A549 (cell line): Measurements from ENCODE around the gene ENTPD7. TPM values are rescaled to one million over a fixed set of nuclear protein-coding genes. Genes with fewer than 3 reads are reported as not detected.

Experiments used
- ATAC-seq, 2 experiments: fragments of 200-7000 bp in 1 of 2; fragments of >200 bp in 1 of 2; cut with Nextera tagmentation in 1 of 2; cut with Tn5 transposase in 1 of 2; 3 replicates each; pipeline versions ENCODE4 v1.8.0 to v1.9.1; 2018 to 2020; ENCODE audit warnings: mild to moderate bottlenecking in 1 of 2, moderate library complexity in 1 of 2
- CTCF ChIA-PET: fragments of 300-600 bp; sonication (Branson Sonifier 250); formaldehyde crosslinking; extraction: SDS; loops from one replicate; lab custom pipeline; 2021; ENCODE audit warnings: antibody characterized with exemption, inconsistent platforms; lab: Yijun Ruan, JAX
- POLR2A ChIA-PET: fragments of 350-600 bp; formaldehyde crosslinking; extraction: SDS; loops from one replicate; lab custom pipeline; 2021; ENCODE audit warnings: antibody characterized with exemption, inconsistent platforms; lab: Yijun Ruan, JAX
- DNase-seq, 2 experiments: peaks; one replicate each; pipeline versions ENCODE4 v3.0.0 to v3.0.0-alpha.2; 2011 to 2016; ENCODE audit warnings: low read depth in 1 of 2, low spot score in 1 of 2
- FAIRE-seq: peaks from 2 replicates; lab custom pipeline; 2011; peaks lifted over from hg19 to GRCh38; lab: Jason Lieb, UNC
- H3K27ac ChIP-seq, 2 experiments: fragments of >200 bp; sonication (Bioruptor Twin); formaldehyde crosslinking; 3 replicates each; pipeline ENCODE4 v1.5.1; 2016 to 2017
- H3K4me1 ChIP-seq: fragments of >200 bp; sonication (Bioruptor Twin); formaldehyde crosslinking; 3 replicates; pipeline ENCODE4 v1.6.1; 2016
- H3K4me2 ChIP-seq: fragments of >200 bp; sonication (Bioruptor Twin); formaldehyde crosslinking; 3 replicates; pipeline ENCODE4 v1.6.1; 2016
- H3K4me3 ChIP-seq: fragments of >200 bp; sonication (Bioruptor Twin); formaldehyde crosslinking; 3 replicates; pipeline ENCODE4 v1.5.1; 2016
- H3K9me3 ChIP-seq: fragments of >200 bp; sonication (Bioruptor Twin); formaldehyde crosslinking; 3 replicates; pipeline ENCODE4 v1.6.1; 2016
- CBX8 ChIP-seq: fragments of 200-600 bp; sonication (generic); IDR thresholded peaks from 2 replicates; pipeline ENCODE4 v1.6.1; 2016
- CEBPB ChIP-seq, 2 experiments: fragments of >200 bp in 1 of 2; sonication (Bioruptor Twin) in 1 of 2; formaldehyde crosslinking in 1 of 2; IDR thresholded peaks; 2 replicates each; pipeline ENCODE4 v1.6.1; 2012 to 2016
- E2F6 ChIP-seq: IDR thresholded peaks from 2 replicates; pipeline ENCODE4 v1.6.1; 2012; ENCODE audit warnings: low read depth, borderline replicate concordance
- EHF ChIP-seq: fragments of 250-450 bp; sonication (Bioruptor Pico); IDR thresholded peaks from 2 replicates; pipeline ENCODE4 v1.5.0; 2020; ENCODE audit warnings: mild to moderate bottlenecking
- EHMT2 ChIP-seq: fragments of 200-600 bp; sonication (generic); IDR thresholded peaks from 2 replicates; pipeline ENCODE4 v1.6.1; 2016; ENCODE audit warnings: antibody characterized with exemption, low read depth, mild to moderate bottlenecking, moderate library complexity
- ELK1 ChIP-seq: fragments of 150-350 bp; IDR thresholded peaks from 2 replicates; pipeline ENCODE4 v1.6.1; 2014; ENCODE audit warnings: low read depth, mild to moderate bottlenecking, low read length
- ESRRA ChIP-seq: fragments of 150-350 bp; IDR thresholded peaks from 2 replicates; pipeline ENCODE4 v1.6.1; 2014; ENCODE audit warnings: mild to moderate bottlenecking, low read length, borderline replicate concordance
- HDAC2 ChIP-seq: fragments of 200-600 bp; sonication (generic); IDR thresholded peaks from 2 replicates; pipeline ENCODE4 v1.6.1; 2016
- HES2 ChIP-seq: fragments of >200 bp; sonication (Bioruptor Twin); formaldehyde crosslinking; IDR thresholded peaks from 2 replicates; pipeline ENCODE4 v1.6.1; 2016
- HMGXB4 ChIP-seq: fragments of 250-450 bp; sonication (Bioruptor Pico); IDR thresholded peaks from 2 replicates; pipeline ENCODE4 v1.5.0; 2021; ENCODE audit warnings: mild to moderate bottlenecking, moderate library complexity, borderline replicate concordance
- HOXA7 ChIP-seq: fragments of 250-450 bp; sonication (Bioruptor Pico); IDR thresholded peaks from 2 replicates; pipeline ENCODE4 v1.5.0; 2020; ENCODE audit warnings: mild to moderate bottlenecking, moderate library complexity
- HOXB13 ChIP-seq: fragments of 250-450 bp; sonication (Bioruptor Pico); IDR thresholded peaks from 2 replicates; pipeline ENCODE4 v1.5.0; 2020; ENCODE audit warnings: low read depth, mild to moderate bottlenecking, moderate library complexity
- KDM1A ChIP-seq: fragments of 200-600 bp; sonication (generic); IDR thresholded peaks from 2 replicates; pipeline ENCODE4 v1.6.1; 2016; ENCODE audit warnings: low read depth, mild to moderate bottlenecking
- MAFK ChIP-seq: fragments of 450-650 bp; IDR thresholded peaks from 2 replicates; pipeline ENCODE4 v1.6.1; 2014; ENCODE audit not compliant: partially characterized antibody
- MYC ChIP-seq: IDR thresholded peaks from 2 replicates; pipeline ENCODE4 v1.6.1; 2012; ENCODE audit warnings: mild to moderate bottlenecking, inconsistent platforms, low read length, improper control_type of control experiment, borderline replicate concordance
- NR3C1 ChIP-seq: fragments of >200 bp; sonication (Bioruptor Twin); formaldehyde crosslinking; IDR thresholded peaks from 3 replicates; pipeline ENCODE4 v1.6.1; 2017
- PHF8 ChIP-seq: fragments of 200-600 bp; sonication (generic); IDR thresholded peaks from 2 replicates; pipeline ENCODE4 v1.6.1; 2016; ENCODE audit warnings: low read depth, mild to moderate bottlenecking, antibody characterized with exemption, moderate library complexity, borderline replicate concordance
- POLR2A ChIP-seq: IDR thresholded peaks from 2 replicates; pipeline ENCODE4 v1.6.1; 2012; ENCODE audit warnings: mild to moderate bottlenecking, low read length
- RAD21 ChIP-seq, 2 experiments: fragments of >200 bp in 1 of 2; sonication (Bioruptor Twin) in 1 of 2; formaldehyde crosslinking in 1 of 2; IDR thresholded peaks in 1 of 2; conservative IDR thresholded peaks in 1 of 2; 2 replicates in 1 of 2; 3 replicates in 1 of 2; pipeline ENCODE4 v1.6.1; 2012 to 2018; ENCODE audit warnings: inconsistent platforms in 1 of 2
- SREBF2 ChIP-seq: fragments of 450-650 bp; IDR thresholded peaks from 2 replicates; pipeline ENCODE4 v1.6.1; 2014; ENCODE audit warnings: mild to moderate bottlenecking, moderate library complexity
- USF2 ChIP-seq: fragments of 450-650 bp; IDR thresholded peaks from 2 replicates; pipeline ENCODE4 v1.6.1; 2014; ENCODE audit warnings: antibody characterized with exemption
- ZFP36 ChIP-seq: fragments of 450-650 bp; IDR thresholded peaks from 2 replicates; pipeline ENCODE4 v1.6.1; 2014; ENCODE audit warnings: borderline replicate concordance; ENCODE audit not compliant: partially characterized antibody
- WGBS: methylation state at CpG from one replicate; pipeline ENCODE4 v1.1.6; 2017; ENCODE audit errors: missing lambda C conversion rate; 5-methylcytosine and 5-hydroxymethylcytosine counted together
- polyA plus RNA-seq, 4 experiments: library from polyadenylated mRNA; depleted of rRNA in 3 of 4; stranded (reverse); fragments of >200 nt; fragmentation: RNase III in 1 of 4; extraction: RNeasy Plus Mini Kit Qiagen cat#74134 plus additional on column Dnase treatment in 1 of 4; gene quantifications; 2 replicates in 3 of 4; 3 replicates in 1 of 4; pipeline ENCODE4 v1.2.3, GENCODE V29; 2011 to 2017

ENTPD7 gene
- polyA plus RNA-seq, 2 of the 4 experiments (the other 2 are of a cell fraction), result 6.8 to 10.4 TPM

GRCh38 chr10:99698504-99699080 lies 39.3 kb downstream of the ENTPD7 start (continued):
- no peak for TF ChIP-seq RAD21 (conservative IDR thresholded peaks at IDR 0.05 in 1 of 2, IDR thresholded peaks at IDR 0.05 in 1 of 2)
- no peak for TF ChIP-seq HES2
- TF ChIP-seq HOXB13 (CRISPR knock-in tag), result no peak
- TF ChIP-seq USF2, result no peak
- no peak for TF ChIP-seq EHF (CRISPR knock-in tag)
- TF ChIP-seq MAFK, result no peak
- no peak for TF ChIP-seq PHF8

GRCh38 chr10:99700649-99701048 lies 41.3 kb downstream of the ENTPD7 start:
- 90% methylated on average over 4 of the region's 4 CpGs for WGBS
- CTCF ChIA-PET, result interaction anchor here (0.9 to 4.0 kb wide), 2 partner anchors 11 to 88 kb away, joined by 4 to 26 read pairs; no protein-coding TSS in a partner anchor
- no peak overlapping the region for H3K4me3 ChIP-seq
- H3K4me2 ChIP-seq, result no peak overlapping the region
- no peak for TF ChIP-seq POLR2A
- no peak for TF ChIP-seq HMGXB4 (CRISPR knock-in tag)
- no peak for TF ChIP-seq NR3C1
- TF ChIP-seq SREBF2, result no peak
- no peak for TF ChIP-seq HOXA7
- TF ChIP-seq CEBPB (IDR thresholded peaks at IDR 0.05), result no peak
- TF ChIP-seq EHMT2, result no peak
- TF ChIP-seq HDAC2, result no peak
- no peak for TF ChIP-seq E2F6
- TF ChIP-seq KDM1A, result no peak
- no peak for TF ChIP-seq ESRRA
- no peak for TF ChIP-seq USF2
- no peak for TF ChIP-seq CBX8
- no peak for TF ChIP-seq ELK1
- TF ChIP-seq MYC, result no peak
- no peak for TF ChIP-seq ZFP36
- no peaks in the 10 kb centered on the region for H3K4me1 ChIP-seq
- no peak overlapping the region for H3K27ac ChIP-seq
- DNase-seq (no peak), FAIRE-seq (no peak), ATAC-seq (no peak)
- H3K9me3 ChIP-seq, result no peaks in the 10 kb centered on the region
- POLR2A ChIA-PET, result no interaction called here
